Nephron progenitor cell (in vitro differentiated cells): ENCODE results near the gene MYO7A.
A peak's percentile ranks its signal among the peaks of the same experiment; 100 is the strongest.

Experiments
- DNase-seq: peaks from one replicate; pipeline ENCODE4 v3.0.0; 2021
- H3K27ac Mint-ChIP-seq: 2 replicates; pipeline ENCODE4 v1.8.0; 2021; ENCODE audit warnings: mild to moderate bottlenecking, moderate library complexity, mixed read lengths
- H3K27me3 Mint-ChIP-seq: 2 replicates; pipeline ENCODE4 v1.8.0; 2021; ENCODE audit warnings: mild to moderate bottlenecking, low read depth, mixed read lengths; ENCODE audit not compliant: poor library complexity
- H3K36me3 Mint-ChIP-seq: 2 replicates; pipeline ENCODE4 v1.8.0; 2021; ENCODE audit warnings: low read depth, mixed read lengths
- H3K4me1 Mint-ChIP-seq: 2 replicates; pipeline ENCODE4 v1.8.0; 2021; ENCODE audit warnings: mixed read lengths
- H3K4me3 Mint-ChIP-seq: 2 replicates; pipeline ENCODE4 v1.8.0; 2021; ENCODE audit warnings: mild to moderate bottlenecking, moderate library complexity, mixed read lengths
- H3K9me3 Mint-ChIP-seq: 2 replicates; pipeline ENCODE4 v1.8.0; 2021; ENCODE audit warnings: mild to moderate bottlenecking, moderate library complexity, mixed read lengths
- CTCF ChIP-seq: fragments of 200-600 bp; sonication (generic); IDR thresholded peaks from 2 replicates; pipeline ENCODE4 v1.5.0; 2021; ENCODE audit warnings: antibody characterized with exemption

Gene MYO7A

GRCh38 chr11:77191823-77192495 lies 63.9 kb downstream of the MYO7A start:
- Mint-ChIP-seq H3K4me3 (peak overlapping the region; percentile 67), H3K27me3 (peaks cover 3% of the 10 kb centered on the region), H3K27ac (no peak overlapping the region), H3K36me3 (no peaks in the 10 kb centered on the region), H3K9me3 (no peaks in the 10 kb centered on the region), H3K4me1 (peaks cover 5% of the 10 kb centered on the region)
- peak; percentile 73 for TF ChIP-seq CTCF
- peak; percentile 82 for DNase-seq

GRCh38 chr11:77193167-77193566 lies 65.1 kb downstream of the MYO7A start:
- Mint-ChIP-seq H3K4me1 (peaks cover 7% of the 10 kb centered on the region), H3K27me3 (peaks cover 3% of the 10 kb centered on the region), H3K4me3 (no peak overlapping the region), H3K9me3 (no peaks in the 10 kb centered on the region), H3K27ac (no peak overlapping the region), H3K36me3 (no peaks in the 10 kb centered on the region)
- no peak for TF ChIP-seq CTCF
- no peak for DNase-seq

DNA sequence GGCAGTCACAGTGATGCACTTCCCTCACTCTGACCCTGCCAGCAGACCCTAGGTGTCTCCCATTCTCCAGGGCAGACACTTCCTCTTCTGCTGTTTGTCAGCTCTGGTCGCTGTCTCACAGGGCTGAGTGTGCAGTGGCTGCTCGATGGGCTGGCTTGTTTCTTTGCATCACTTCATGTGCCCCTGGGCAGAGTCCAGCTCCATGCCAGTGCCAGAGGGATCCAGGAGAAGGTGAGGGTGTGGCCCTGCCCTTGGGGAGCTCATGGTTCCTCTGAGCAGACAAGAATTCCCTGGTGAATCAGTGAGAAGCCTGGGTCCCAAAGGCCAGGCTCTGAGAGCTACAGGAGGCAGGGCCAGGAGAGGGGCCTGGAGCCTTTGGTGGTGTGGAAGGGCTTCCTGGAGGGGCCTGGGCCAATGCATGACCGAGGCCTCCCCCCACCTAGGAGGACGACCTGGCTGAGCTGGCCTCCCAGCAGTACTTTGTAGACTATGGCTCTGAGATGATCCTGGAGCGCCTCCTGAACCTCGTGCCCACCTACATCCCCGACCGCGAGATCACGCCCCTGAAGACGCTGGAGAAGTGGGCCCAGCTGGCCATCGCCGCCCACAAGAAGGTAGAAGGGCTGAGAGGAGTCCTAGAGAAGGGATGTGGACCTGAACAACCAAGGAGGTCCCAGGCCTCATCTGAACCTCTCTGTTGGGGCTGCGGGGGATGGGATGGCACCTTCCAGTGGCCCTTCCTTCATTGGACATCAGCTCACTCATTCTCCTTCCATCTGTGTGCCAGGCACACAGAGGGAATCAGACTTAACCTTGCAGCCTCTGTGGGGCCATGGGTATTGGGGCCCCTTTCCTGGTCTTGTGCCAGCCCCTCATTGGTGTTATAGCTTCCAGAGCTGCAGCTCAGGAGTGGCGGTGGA lies 66.1 kb downstream of the MYO7A start:
- Mint-ChIP-seq H3K27ac (no peak overlapping the region), H3K4me3 (no peak overlapping the region), H3K27me3 (no peaks in the 10 kb centered on the region), H3K36me3 (no peaks in the 10 kb centered on the region), H3K4me1 (peaks cover 7% of the 10 kb centered on the region), H3K9me3 (no peaks in the 10 kb centered on the region)
- no peak for DNase-seq
- TF ChIP-seq CTCF = no peak

- no peak for DNase-seq
- Mint-ChIP-seq H3K36me3 (no peaks in the 10 kb centered on the region), H3K27ac (no peak overlapping the region), H3K4me1 (peaks cover 7% of the 10 kb centered on the region), H3K9me3 (no peaks in the 10 kb centered on the region), H3K27me3 (no peaks in the 10 kb centered on the region), H3K4me3 (no peak overlapping the region)
- TF ChIP-seq CTCF = no peak
Observed at GRCh38 chr11:77195071-77195755, 67.2 kb downstream of the MYO7A start.

DNA sequence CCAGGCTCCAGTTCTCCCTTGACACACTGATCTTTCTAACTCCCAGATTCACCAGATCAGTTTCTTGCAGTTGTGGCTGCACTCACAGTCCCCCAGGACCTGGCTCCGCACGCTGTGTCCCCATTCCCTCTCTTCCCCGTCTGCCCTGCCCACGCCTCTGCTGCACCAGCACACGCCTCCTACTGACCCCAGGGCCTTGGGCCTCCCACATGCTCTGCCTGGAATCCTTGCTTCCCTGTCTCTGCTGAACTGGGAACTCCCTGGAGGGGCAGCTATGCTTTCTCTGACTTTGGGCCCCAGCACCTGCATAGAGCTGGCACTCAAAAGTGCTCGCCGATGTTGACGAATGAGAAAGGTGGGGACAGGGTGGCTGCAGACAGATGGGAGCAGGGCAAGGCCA lies 68.9 kb downstream of the MYO7A start:
- no peaks in the 10 kb centered on the region for H3K36me3 Mint-ChIP-seq
- H3K27me3 Mint-ChIP-seq = no peaks in the 10 kb centered on the region
- no peak for DNase-seq
- TF ChIP-seq CTCF = no peak
- no peaks in the 10 kb centered on the region for H3K9me3 Mint-ChIP-seq
- H3K4me3 Mint-ChIP-seq = no peak overlapping the region
- H3K4me1 Mint-ChIP-seq = peaks cover 7% of the 10 kb centered on the region
- no peak overlapping the region for H3K27ac Mint-ChIP-seq
